ENCODE results near the gene TXNDC8. TPM values are rescaled to one million over a fixed set of nuclear protein-coding genes. Genes with fewer than 3 reads are reported as not detected.
A peak's percentile ranks its signal among the peaks of the same experiment; 100 is the strongest.

Gene TXNDC8
- total and polyA plus RNA-seq, 2 of the 13 experiments (the other 11 are each of a cell fraction or from before 2014, with no cell fraction given) = not detected

DNA sequence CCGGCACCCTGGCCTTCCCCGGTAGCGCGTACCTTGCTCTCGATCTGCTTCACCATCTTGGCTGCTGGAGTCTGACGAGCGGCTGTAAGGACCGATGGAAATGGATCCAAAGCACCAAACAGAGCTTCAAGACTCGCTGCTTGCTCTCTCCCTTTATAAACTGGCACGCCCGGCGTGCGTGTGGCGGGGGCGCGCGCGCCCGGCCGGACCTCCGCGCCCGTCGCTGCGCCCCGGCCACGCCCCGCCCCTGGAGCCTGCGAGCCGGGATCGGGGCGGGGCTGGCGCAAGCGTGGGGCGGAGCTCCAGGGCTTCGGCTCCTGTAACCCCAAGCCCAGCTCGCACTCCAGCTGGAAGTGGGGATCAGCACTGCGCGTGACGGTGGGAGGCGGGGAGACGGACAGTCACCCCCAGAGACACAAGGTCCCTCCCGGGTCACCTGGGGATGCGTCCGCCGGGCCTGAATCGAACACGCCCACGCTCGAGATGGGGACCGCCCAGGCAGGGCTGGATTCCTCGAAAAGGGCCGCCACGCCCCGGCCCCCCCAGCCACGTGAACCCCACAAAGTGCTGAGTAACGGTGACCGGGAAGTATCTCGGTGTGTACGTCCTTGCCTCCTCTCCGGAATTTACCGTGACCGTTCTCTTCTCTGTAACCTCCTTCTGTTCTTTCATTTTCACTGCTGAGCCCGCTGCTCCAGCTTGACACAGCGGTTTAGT, 81.1 kb downstream of the TXNDC8 start, which contains the start of gene TXN (continued):
- TF ChIP-seq, protein P1, sequence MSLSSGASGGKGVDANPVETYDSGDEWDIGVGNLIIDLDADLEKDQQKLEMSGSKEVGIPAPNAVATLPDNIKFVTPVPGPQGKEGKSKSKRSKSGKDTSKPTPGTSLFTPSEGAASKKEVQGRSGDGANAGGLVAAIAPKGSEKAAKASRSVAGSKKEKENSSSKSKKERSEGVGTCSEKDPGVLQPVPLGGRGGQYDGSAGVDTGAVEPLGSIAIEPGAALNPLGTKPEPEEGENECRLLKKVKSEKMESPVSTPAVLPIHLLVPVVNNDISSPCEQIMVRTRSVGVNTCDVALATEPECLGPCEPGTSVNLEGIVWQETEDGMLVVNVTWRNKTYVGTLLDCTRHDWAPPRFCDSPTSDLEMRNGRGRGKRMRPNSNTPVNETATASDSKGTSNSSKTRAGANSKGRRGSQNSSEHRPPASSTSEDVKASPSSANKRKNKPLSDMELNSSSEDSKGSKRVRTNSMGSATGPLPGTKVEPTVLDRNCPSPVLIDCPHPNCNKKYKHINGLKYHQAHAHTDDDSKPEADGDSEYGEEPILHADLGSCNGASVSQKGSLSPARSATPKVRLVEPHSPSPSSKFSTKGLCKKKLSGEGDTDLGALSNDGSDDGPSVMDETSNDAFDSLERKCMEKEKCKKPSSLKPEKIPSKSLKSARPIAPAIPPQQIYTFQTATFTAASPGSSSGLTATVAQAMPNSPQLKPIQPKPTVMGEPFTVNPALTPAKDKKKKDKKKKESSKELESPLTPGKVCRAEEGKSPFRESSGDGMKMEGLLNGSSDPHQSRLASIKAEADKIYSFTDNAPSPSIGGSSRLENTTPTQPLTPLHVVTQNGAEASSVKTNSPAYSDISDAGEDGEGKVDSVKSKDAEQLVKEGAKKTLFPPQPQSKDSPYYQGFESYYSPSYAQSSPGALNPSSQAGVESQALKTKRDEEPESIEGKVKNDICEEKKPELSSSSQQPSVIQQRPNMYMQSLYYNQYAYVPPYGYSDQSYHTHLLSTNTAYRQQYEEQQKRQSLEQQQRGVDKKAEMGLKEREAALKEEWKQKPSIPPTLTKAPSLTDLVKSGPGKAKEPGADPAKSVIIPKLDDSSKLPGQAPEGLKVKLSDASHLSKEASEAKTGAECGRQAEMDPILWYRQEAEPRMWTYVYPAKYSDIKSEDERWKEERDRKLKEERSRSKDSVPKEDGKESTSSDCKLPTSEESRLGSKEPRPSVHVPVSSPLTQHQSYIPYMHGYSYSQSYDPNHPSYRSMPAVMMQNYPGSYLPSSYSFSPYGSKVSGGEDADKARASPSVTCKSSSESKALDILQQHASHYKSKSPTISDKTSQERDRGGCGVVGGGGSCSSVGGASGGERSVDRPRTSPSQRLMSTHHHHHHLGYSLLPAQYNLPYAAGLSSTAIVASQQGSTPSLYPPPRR (CRISPR knock-in tag; IDR thresholded peaks at IDR 0.05; ENCODE audit: borderline replicate concordance) = peak; percentile 35; the same call in 1 of the 2 replicates
- TF ChIP-seq XRCC5 (optimal IDR thresholded peaks at IDR 0.05; ENCODE audit: low read length) = no peak
- no peak for TF ChIP-seq RBM22 (optimal IDR thresholded peaks at IDR 0.05; ENCODE audit: low read length)
- no peak for TF ChIP-seq TCF7L2 (IDR thresholded peaks at IDR 0.05; ENCODE audit: low read depth, low read length)
- TF ChIP-seq, protein P2, sequence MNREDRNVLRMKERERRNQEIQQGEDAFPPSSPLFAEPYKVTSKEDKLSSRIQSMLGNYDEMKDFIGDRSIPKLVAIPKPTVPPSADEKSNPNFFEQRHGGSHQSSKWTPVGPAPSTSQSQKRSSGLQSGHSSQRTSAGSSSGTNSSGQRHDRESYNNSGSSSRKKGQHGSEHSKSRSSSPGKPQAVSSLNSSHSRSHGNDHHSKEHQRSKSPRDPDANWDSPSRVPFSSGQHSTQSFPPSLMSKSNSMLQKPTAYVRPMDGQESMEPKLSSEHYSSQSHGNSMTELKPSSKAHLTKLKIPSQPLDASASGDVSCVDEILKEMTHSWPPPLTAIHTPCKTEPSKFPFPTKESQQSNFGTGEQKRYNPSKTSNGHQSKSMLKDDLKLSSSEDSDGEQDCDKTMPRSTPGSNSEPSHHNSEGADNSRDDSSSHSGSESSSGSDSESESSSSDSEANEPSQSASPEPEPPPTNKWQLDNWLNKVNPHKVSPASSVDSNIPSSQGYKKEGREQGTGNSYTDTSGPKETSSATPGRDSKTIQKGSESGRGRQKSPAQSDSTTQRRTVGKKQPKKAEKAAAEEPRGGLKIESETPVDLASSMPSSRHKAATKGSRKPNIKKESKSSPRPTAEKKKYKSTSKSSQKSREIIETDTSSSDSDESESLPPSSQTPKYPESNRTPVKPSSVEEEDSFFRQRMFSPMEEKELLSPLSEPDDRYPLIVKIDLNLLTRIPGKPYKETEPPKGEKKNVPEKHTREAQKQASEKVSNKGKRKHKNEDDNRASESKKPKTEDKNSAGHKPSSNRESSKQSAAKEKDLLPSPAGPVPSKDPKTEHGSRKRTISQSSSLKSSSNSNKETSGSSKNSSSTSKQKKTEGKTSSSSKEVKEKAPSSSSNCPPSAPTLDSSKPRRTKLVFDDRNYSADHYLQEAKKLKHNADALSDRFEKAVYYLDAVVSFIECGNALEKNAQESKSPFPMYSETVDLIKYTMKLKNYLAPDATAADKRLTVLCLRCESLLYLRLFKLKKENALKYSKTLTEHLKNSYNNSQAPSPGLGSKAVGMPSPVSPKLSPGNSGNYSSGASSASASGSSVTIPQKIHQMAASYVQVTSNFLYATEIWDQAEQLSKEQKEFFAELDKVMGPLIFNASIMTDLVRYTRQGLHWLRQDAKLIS (CRISPR knock-in tag; IDR thresholded peaks at IDR 0.05) = no peak
- no peak for TF ChIP-seq ZNF619 (CRISPR knock-in tag; IDR thresholded peaks at IDR 0.05)
- TF ChIP-seq ZNF614 (CRISPR knock-in tag; IDR thresholded peaks at IDR 0.05; ENCODE audit: borderline replicate concordance) = peak; percentile 14; the same call in 1 of the 2 replicates
- TF ChIP-seq, protein P3, sequence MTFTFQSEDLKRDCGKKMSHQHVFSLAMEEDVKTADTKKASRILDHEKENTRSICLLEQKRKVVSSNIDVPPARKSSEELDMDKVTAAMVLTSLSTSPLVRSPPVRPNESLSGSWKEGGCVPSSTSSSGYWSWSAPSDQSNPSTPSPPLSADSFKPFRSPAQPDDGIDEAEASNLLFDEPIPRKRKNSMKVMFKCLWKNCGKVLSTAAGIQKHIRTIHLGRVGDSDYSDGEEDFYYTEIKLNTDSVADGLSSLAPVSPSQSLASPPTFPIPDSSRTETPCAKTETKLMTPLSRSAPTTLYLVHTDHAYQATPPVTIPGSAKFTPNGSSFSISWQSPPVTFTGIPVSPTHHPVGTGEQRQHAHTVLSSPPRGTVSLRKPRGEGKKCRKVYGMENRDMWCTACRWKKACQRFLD (CRISPR knock-in tag; IDR thresholded peaks at IDR 0.05; ENCODE audit: borderline replicate concordance) = no peak
- TF ChIP-seq MBD4 (IDR thresholded peaks at IDR 0.05; ENCODE audit: borderline replicate concordance, low read length) = no peak
- peak; percentile 76 for TF ChIP-seq ASH2L (IDR thresholded peaks at IDR 0.05; ENCODE audit: insufficient read length, low read depth, low read length)
- no peak for TF ChIP-seq ZNF615 (CRISPR knock-in tag; IDR thresholded peaks at IDR 0.05; ENCODE audit: borderline replicate concordance)
- TF ChIP-seq DMAP1 (CRISPR knock-in tag; IDR thresholded peaks at IDR 0.05) = peak; percentile 73; the same call in 1 of the 2 replicates
- TF ChIP-seq, protein P4, sequence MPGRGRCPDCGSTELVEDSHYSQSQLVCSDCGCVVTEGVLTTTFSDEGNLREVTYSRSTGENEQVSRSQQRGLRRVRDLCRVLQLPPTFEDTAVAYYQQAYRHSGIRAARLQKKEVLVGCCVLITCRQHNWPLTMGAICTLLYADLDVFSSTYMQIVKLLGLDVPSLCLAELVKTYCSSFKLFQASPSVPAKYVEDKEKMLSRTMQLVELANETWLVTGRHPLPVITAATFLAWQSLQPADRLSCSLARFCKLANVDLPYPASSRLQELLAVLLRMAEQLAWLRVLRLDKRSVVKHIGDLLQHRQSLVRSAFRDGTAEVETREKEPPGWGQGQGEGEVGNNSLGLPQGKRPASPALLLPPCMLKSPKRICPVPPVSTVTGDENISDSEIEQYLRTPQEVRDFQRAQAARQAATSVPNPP (CRISPR knock-in tag; IDR thresholded peaks at IDR 0.05) = no peak
- no peak for TF ChIP-seq ZFP1 (CRISPR knock-in tag; IDR thresholded peaks at IDR 0.05)
- TF ChIP-seq SOX6 (IDR thresholded peaks at IDR 0.05) = no peak
- TF ChIP-seq SOX6 (CRISPR knock-in tag; IDR thresholded peaks at IDR 0.05) = peak; percentile 47
- no peak; the same call in 1 of the 2 replicates for TF ChIP-seq PPARG (CRISPR knock-in tag; conservative IDR thresholded peaks at IDR 0.05)

Data from HepG2 (cell line).